GM18873 (cell line): ENCODE measurements around the gene GABARAP.
A peak's percentile ranks its signal among the peaks of the same experiment; 100 is the strongest.

Experiments used
- ATAC-seq: cut with Tn5 transposase; IDR thresholded peaks from one replicate; pipeline ENCODE4 v1.9.1; 2021; ENCODE audit warnings: mild to moderate bottlenecking, moderate library complexity, moderate number of reproducible peaks; ENCODE audit not compliant: unreplicated experiment, low FRiP score

GABARAP gene

DNA sequence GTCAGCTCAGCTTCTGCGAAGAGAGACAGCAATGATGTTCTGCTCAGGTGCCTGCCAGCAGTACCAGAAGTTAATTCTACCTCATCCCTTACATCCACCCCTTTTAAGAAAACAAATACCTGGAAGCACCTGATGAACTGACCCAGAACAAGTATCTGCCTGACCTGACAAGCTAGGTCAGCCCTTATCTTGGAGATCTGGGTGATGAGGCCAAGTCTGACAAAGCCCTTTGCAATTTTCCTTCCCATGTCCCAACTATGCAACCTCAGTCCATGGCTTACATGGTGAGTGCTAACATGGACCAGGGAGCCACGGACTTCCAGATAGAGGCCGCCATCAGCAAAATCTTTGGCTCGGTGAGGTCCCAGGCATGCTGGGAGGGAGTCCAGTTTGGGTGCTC lies 18.9 kb downstream of the GABARAP start:
- no peak for ATAC-seq

DNA sequence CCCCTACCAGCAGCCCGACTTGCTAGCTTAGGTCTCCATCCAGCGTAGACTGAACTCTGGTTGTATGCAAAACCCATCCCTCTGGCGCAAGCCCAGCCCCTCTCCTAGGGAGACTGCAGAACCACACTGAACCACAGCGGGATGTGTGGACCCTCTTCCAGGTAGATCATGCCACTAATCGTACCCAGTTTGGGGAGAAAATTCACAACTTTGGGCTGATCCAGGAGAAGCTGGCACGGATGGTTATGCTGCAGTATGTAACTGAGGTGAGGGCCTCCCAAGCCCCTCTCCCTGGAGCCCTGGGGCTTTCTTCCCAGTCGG lies 19.3 kb downstream of the GABARAP start:
- no peak for ATAC-seq

DNA sequence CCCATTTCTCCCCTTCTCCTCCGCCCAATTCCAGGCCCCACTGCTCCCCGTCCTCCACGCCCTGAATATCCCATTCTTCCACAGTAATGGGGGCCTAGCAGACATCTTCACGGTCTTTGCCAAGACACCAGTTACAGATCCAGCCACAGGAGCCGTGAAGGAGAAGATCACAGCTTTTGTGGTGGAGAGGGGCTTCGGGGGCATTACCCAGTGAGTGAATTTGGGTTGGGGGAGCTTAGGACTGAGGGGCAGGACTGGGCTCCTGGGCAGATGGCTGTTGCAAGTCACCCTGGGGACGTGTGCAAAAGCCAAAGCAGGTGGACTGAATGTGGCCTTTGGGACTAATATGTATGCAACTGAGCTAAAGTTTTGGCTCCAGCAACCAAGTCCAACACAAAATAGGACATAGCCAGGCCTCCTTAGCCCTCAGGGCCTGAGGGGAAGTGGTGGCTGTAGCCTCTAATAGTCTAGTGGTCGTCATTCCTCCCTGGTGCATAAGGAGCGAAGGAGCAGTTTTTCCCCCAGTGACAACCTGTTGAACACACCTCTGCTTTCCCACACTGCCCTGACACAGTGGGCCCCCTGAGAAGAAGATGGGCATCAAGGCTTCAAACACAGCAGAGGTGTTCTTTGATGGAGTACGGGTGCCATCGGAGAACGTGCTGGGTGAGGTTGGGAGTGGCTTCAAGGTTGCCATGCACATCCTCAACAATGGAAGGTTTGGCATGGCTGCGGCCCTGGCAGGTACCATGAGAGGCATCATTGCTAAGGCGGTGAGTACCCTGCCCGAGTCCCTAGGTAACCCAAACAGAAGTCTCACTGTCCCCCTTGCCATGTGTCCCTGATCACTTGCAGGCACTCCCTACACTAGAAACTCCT lies 19.9 kb downstream of the GABARAP start:
- ATAC-seq = no peak

DNA sequence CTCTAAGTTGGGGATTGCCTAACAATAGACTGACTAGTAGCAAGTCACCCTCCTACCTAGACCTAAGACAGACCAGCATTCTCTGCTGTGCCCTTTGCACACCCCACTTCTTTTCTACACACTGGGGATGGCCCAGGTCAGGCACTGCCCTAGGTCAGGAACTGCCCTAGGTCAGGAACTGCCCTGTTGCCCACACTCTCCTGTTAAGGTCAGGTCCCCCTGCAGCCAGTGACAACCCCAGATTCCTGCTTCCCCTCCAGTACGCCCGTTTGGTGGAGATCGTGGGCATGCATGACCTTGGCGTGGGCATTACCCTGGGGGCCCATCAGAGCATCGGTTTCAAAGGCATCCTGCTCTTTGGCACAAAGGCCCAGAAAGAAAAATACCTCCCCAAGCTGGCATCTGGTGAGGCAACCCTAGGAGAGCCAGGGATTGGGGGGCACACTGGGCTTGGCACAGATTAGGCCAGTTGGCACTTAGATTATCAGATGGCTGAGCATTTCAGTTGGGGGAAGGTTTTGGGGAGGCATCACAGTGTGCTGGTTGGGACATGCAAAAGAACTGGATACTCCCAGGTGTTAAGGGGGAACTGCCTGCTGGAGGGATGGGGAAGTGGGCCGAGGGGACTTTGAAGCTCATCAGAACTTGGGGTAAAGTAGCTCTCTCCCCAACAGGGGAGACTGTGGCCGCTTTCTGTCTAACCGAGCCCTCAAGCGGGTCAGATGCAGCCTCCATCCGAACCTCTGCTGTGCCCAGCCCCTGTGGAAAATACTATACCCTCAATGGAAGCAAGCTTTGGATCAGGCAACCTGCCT lies 20.8 kb downstream of the GABARAP start:
- ATAC-seq = no peak

DNA sequence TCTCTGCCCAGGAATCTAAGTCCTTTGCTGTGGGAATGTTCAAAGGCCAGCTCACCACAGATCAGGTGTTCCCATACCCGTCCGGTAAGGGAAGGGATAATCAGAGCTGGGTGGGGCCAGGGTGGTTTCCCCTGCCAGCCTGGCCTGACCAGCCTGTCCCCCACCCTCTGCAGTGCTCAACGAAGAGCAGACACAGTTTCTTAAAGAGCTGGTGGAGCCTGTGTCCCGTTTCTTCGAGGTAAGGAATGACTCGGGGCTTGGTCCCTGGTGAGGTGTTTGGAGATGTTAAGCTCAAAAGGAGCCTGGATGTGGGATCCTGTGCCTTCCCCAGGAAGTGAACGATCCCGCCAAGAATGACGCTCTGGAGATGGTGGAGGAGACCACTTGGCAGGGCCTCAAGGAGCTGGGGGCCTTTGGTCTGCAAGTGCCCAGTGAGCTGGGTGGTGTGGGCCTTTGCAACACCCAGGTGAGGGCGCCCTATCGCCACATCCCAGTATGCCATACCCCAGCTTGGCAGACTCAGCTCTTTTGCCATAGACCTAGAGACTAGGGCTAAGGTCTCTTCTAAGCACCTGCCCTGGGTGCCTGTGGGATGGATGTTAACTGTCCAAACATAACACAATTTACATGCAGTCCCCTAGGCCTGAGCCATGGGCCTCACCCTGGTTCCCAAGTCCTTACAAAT lies 21.5 kb downstream of the GABARAP start:
- no peak for ATAC-seq

DNA sequence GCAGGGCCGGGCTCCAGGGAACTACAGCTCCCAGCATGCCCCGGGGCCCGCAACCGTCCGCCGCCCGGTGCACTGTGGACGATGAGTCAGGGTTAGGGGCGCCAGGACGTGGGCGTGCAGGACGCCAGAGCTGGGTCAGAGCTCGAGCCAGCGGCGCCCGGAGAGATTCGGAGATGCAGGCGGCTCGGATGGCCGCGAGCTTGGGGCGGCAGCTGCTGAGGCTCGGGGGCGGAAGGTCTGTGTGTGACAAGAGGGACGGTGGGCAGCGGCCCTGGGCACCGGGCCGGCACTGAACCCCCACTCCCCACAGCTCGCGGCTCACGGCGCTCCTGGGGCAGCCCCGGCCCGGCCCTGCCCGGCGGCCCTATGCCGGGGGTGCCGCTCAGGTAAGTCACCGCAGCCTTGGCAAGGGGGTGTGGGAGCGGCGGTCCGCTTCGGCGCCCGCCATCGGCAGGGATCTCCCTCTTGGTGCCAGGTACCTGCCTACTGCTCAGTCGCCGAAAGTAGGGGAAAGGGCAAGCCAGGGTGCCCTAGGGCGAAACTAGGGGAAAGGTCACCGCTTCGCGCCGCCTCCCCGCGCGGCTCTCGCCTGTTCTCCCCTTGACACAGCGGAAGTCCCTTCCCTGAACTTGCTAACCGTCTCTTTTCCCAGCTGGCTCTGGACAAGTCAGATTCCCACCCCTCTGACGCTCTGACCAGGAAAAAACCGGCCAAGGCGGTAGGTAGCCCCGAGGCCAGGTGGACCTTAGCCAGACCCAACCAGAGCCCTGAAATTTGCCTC lies 22.2 kb downstream of the GABARAP start, which contains the start of the genes ACADVL and DLG4:
Gene ACADVL, plus strand, starts transcription at position 127 of the 781 bp plus-strand sequence. Its CDS starts 47 bp downstream, at position 174.
Gene DLG4, minus strand, starts transcription at position 25 of the 781 bp plus-strand sequence.
- no peak for ATAC-seq

DNA sequence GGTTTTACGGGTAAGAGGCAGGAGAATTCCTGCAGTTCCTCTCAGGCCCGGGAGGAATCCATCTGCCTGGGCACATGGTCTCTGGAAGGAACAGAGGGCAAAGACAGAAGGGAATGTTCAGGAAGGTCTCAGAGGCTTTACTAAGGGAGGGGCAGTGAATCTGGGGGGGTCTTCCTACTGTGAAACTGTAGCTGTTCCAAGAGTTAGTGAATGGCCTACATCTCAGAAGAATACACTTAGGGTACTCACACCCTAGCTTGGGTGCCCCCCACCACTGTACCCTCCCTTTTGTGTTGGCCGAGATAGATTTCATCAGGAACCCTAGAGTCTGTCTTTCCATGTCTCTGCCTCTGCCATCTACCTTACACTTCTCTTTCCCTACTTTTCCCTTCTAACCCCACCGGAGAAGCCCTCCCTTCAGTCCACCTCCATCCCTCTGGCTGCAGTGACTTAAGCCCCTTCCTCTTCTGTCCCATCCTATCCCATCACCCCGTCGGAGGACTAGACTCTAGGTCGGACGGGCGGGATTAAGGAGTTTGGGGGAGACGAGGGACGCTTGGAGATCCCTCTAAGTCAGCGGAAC lies 22.9 kb downstream of the GABARAP start:
- no peak for ATAC-seq

DNA sequence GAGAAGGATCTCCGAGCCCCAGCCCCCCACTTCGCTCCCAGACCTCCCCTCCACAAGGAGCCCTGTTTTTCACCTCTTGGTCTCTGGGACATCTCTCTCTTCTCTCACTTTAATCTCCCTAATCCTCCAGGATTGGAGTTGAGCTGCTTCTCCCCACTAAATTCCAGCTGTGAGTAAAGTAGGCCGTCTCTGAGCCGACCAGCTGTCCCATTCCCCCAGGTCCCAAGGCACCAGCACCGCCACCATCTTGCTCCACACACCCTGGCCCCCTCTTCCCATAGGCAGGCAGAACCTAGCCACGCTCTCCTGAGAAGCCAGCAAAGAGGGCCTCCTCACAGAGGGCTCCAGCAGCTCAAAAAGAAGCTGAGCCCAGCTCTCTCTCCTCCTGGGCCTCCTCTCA lies 23.5 kb downstream of the GABARAP start:
- no peak for ATAC-seq

DNA sequence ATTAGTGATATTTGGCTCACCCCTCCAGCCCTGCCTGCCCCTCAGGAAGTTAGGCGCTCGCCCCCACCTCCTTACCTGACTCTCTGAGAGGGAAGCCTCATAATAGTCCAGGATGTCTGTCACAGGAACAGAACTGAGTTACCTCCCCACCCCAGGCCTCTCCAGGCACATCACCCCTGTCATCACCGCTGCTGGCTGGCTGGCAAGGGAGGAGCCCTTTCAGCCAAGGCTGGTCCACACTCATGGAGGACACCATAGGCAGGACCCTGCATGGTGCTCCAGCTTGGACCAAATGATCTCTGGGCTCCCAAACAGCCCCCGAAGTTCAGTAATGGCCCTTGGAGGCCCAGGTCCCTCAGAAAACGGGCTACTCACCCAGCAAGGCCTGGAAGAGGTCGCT lies 24.1 kb downstream of the GABARAP start:
- ATAC-seq = no peak

DNA sequence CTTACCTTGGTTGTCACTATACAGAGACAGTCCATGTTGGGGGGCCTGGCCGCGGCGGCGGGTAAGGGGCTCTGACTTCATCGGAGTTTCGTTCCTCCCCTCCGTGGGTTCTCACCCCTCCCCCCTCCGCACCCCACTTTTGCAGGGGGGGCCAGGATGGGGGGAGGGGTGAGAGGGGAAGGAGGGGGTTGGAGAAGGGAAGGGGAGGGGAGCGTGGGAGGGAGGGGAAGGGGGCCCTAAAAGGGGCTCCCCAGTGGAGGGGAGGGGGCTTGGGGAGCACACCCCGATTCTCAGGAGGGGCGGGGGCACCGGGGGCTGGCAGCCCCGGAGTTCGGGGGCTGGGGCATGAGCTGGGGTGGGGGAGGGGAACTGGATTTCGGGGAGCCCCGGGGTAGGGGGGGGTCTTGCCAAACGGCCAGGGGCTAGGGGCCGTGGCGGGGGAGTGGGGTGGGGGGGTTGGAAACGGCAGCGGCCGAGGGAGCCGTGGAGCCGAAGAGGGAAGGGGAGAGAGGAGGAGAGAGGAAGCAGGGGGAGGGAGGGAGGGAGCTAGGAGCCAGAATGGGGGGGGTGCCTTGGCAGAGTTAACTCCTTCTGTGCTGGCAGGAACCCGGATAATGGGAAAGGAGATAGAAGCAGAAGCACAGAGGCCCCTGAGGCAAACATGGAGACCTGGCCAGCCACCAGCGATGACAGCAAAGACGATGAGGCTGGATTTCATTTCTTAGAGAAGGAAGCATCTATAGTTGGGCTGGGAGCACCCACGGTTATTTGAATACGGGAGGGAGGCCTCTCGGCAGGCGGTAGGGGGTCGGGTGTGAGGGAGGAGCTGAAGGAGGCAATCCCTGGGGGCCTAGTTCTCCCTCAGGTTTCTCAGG lies 24.9 kb downstream of the GABARAP start:
- no peak for ATAC-seq

DNA sequence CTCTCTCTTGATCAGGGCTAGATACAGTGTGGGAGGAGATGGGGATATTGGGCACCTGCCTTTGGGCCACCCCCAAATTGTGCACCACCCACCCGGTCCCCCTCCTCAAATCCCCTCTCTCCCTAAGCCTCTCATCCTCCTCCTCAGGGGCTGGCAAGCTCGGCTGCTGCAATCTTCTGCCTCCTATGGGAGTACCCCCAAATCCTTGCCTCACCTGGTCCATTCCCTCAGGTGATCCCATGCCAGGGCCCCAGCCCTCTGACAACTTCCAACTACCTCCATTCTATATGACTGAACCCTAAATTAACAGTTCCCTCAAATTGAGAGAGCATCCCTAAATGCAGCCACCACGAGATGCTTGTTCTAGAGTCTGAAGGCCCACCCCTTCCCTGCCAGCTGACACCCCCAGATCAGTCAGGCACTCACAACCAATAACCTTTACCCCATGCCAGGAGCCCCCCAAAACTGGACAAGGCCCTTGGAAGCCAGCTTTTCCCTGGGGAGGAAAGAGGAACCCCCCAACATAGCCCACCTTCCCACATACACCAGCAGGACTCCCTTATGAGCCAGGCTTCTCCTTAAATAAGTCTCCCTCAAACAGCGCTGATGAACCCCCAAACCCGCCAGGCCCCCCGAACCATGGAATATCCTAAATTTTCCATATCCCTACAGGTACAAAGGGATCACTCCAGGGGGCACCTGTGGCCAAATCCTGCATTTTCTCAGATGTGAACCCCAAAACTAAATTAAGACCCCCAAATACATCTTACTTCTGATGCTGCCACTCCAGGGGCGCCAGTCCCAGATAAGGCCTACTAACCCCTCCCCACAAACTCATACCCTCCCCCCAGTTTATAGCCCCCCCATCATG lies 25.8 kb downstream of the GABARAP start:
- no peak for ATAC-seq

DNA sequence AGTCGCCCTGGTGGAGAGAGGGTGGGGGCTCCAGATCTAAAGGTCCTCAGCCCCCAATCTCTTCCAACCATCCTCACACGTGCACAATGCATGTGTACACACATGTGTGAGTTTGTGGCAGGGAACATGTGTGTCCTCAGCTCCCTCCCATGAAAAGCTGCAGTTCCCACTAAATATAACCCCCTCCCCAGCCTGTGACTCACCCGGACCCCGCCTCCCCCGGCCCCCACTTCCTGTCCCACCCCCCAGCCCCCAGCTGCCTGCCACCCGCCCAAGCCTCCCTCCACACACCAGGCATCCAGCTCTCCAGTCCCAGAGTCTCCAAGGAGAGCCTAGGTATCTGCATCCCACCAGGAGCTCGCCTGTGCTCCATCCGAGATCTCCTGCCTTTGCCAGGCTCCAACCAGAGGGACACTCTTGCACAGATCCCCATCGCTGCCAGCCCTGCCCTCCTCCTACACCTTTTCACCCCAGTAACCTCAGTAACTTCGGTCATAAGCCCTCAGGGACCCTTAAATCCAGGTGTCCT lies 26.5 kb downstream of the GABARAP start:
- ATAC-seq = no peak

DNA sequence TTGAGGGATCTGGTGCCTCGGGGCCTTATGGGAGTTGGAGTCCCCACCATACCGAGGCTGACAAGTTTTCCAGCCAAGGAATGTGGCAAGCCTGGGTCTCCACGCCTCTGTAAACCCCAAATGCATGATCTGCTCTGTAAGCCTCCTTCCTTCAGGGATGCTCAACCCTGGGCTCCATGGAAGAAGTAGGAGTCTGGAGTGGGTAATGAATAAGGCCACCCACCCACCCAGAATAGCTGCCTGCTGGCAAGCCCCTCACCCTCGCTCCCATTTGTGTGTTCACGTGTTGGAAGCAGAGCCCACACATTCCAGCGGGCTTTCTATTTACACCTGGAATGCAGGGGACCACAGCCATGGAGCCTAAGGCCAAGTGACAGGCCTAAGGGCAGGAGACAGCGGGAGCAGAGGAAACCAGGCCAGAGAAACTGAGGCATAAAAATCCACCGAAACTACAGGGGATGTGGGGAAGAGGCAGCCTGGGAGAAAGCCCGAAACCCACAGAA lies 27.1 kb downstream of the GABARAP start:
- ATAC-seq = no peak

DNA sequence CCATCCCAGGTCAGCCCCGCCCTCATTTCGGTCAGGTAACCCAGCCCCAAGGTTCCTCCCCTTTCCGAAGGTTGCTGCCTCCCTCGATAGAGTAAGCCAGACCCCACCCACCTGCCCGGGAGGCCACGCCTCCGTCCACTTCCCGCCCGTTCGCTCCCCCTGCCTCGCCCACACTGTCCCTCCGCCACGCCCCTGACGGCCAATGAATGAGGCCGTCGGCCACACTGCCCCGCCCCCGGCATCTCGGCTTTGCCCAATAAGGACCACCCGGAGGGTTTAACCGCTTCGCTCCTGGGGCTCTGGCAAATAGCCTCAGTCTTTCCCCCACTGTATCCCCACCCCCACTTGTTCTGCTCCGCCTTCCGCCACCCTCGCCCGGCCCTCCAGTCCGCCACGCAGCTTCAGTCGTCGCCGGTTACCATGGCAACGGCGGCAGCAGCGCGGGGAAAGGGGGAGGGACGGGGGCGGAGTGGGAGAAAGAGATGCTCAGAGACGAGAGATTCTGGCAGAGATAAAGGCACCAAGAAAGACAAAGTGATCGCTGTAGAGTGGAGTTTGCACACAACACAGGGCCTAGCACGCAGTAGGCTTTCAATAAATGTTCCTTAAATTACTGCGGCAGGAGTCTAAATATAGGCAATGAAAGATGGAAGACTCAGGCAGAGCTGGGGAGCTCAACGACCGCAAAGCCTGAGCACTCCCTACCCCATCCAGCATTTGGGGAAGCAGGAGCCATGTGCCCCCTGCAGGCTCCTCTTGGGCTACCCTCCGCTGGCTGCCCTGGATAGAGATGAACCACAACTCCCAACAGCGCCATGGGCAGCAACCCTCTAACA lies 27.7 kb downstream of the GABARAP start:
- ATAC-seq = peak; percentile 65

DNA sequence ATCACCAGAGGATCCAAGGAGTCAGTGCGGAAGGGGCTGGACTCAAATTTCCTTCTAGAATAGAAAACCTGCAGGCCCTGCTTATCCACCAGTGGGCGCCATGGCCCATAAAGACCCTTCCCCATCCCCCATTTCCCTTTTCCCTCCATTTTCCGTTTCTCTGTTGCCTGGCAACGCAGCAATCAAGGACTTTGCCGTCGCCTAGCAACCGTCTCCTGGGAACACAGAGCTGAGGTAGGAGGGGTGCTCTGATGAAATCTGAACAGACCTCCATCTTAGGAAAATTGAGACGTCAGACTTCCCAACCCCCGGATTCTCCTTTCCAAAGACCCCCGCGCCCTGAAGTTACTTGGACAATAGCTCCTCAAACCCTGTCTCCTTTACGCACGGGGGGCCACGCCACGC lies 28.4 kb downstream of the GABARAP start:
- ATAC-seq = no peak

DNA sequence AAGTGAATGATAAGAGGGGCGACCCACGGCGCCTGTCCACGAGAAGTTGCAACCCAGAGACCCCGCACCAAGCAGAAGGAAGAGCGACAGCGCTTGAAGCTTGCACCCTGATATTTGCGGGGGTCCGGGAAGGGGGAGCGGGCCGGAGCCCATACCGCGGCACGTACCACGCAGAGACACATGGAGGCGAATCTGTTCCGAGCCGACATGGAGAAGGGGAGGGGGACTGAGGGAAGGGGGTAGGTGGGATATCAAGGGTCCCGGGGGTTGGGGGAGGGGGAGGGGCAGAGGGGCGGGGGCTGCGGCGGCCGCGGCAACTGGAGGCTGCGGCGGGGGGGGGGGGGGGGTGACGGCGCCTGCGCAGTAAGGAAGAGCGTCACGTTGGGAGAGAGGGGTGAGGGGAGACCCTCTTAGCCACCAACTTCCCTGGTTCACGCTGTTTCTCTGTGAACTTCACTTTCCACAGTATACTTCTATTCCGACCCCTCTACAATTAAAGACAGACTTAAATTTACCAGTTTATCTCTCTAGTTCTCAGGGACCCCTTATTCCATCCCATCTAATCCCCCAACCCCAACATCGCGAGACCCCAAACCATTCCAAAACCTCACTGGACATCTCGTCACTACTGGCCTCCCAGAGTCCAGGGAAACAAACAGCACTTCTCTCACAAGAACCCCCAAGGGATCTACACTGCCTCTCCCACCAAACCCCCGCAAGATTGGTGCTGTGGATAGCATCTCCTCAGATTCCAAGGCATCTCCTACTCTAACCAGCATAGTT lies 30.6 kb downstream of the GABARAP start:
- ATAC-seq = no peak
